Ishikawa (cell line): ENCODE measurements around the gene SHISA5.
A peak's percentile ranks its signal among the peaks of the same experiment; 100 is the strongest.

Source experiments
- CEBPB ChIP-seq: IDR thresholded peaks from 2 replicates; pipeline ENCODE4 v1.6.1; 2012
- CREB1 ChIP-seq: IDR thresholded peaks from 2 replicates; pipeline ENCODE4 v1.6.1; 2012; ENCODE audit warnings: low read depth
- EGR1 ChIP-seq: IDR thresholded peaks from 2 replicates; pipeline ENCODE4 v1.6.1; 2012
- EP300 ChIP-seq: IDR thresholded peaks from 2 replicates; pipeline ENCODE4 v1.6.1; 2012; ENCODE audit warnings: borderline replicate concordance
- FOXM1 ChIP-seq: IDR thresholded peaks from 2 replicates; pipeline ENCODE4 v1.6.1; 2012; ENCODE audit warnings: low read depth, borderline replicate concordance
- NFIC ChIP-seq: IDR thresholded peaks from 2 replicates; pipeline ENCODE4 v1.6.1; 2012
- RAD21 ChIP-seq: IDR thresholded peaks from 2 replicates; pipeline ENCODE4 v1.6.1; 2012; ENCODE audit warnings: low read depth
- TAF1 ChIP-seq: IDR thresholded peaks from 2 replicates; pipeline ENCODE4 v1.6.1; 2012; ENCODE audit warnings: low read depth, mild to moderate bottlenecking
- TCF12 ChIP-seq: IDR thresholded peaks from 2 replicates; pipeline ENCODE4 v1.6.1; 2012; ENCODE audit warnings: low read depth
- TEAD4 ChIP-seq: IDR thresholded peaks from 2 replicates; pipeline ENCODE4 v1.6.1; 2012
- YY1 ChIP-seq: IDR thresholded peaks from 2 replicates; pipeline ENCODE4 v1.6.1; 2012; ENCODE audit warnings: low read depth
- ZBTB7A ChIP-seq: IDR thresholded peaks from 2 replicates; pipeline ENCODE4 v1.6.1; 2012; ENCODE audit warnings: low read depth
- TF ChIP-seq, protein P1 (sequence below): IDR thresholded peaks from 2 replicates; pipeline ENCODE4 v1.6.1; 2012; ENCODE audit warnings: low read depth, mild to moderate bottlenecking
- TF ChIP-seq, protein P2 (sequence below): IDR thresholded peaks from 2 replicates; pipeline ENCODE4 v1.6.1; 2012
- TF ChIP-seq, protein P3 (sequence below): IDR thresholded peaks from 2 replicates; pipeline ENCODE4 v1.6.1; 2012

The SHISA5 gene

DNA sequence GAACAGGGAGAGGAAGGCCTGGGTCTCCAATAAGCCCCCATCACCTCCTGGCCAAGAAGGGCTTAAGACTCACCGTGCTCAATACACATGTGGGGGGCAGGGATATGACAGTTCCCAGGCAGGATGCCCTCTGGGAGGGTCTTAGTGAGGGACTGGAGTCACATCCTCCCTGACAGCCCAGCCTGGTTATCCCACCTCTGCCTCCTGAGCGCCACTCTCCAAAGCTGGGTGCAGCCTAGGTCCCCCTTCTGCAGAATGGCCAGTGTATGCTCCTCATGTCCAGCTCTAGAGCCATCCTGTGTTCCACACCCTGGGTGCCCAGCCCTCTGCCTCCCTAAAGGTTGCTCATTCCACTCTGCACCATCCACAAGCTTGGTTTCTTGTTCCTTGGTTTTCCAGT lies 1.2 kb upstream of the SHISA5 start:
- TF ChIP-seq EP300 = no peak
- no peak for TF ChIP-seq TEAD4
- TF ChIP-seq TAF1 = no peak
- no peak for TF ChIP-seq RAD21
- TF ChIP-seq, protein P1, sequence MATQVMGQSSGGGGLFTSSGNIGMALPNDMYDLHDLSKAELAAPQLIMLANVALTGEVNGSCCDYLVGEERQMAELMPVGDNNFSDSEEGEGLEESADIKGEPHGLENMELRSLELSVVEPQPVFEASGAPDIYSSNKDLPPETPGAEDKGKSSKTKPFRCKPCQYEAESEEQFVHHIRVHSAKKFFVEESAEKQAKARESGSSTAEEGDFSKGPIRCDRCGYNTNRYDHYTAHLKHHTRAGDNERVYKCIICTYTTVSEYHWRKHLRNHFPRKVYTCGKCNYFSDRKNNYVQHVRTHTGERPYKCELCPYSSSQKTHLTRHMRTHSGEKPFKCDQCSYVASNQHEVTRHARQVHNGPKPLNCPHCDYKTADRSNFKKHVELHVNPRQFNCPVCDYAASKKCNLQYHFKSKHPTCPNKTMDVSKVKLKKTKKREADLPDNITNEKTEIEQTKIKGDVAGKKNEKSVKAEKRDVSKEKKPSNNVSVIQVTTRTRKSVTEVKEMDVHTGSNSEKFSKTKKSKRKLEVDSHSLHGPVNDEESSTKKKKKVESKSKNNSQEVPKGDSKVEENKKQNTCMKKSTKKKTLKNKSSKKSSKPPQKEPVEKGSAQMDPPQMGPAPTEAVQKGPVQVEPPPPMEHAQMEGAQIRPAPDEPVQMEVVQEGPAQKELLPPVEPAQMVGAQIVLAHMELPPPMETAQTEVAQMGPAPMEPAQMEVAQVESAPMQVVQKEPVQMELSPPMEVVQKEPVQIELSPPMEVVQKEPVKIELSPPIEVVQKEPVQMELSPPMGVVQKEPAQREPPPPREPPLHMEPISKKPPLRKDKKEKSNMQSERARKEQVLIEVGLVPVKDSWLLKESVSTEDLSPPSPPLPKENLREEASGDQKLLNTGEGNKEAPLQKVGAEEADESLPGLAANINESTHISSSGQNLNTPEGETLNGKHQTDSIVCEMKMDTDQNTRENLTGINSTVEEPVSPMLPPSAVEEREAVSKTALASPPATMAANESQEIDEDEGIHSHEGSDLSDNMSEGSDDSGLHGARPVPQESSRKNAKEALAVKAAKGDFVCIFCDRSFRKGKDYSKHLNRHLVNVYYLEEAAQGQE = no peak
- no peak for TF ChIP-seq NFIC
- TF ChIP-seq CREB1 = no peak
- TF ChIP-seq, protein P2, sequence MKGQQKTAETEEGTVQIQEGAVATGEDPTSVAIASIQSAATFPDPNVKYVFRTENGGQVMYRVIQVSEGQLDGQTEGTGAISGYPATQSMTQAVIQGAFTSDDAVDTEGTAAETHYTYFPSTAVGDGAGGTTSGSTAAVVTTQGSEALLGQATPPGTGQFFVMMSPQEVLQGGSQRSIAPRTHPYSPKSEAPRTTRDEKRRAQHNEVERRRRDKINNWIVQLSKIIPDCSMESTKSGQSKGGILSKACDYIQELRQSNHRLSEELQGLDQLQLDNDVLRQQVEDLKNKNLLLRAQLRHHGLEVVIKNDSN = no peak

DNA sequence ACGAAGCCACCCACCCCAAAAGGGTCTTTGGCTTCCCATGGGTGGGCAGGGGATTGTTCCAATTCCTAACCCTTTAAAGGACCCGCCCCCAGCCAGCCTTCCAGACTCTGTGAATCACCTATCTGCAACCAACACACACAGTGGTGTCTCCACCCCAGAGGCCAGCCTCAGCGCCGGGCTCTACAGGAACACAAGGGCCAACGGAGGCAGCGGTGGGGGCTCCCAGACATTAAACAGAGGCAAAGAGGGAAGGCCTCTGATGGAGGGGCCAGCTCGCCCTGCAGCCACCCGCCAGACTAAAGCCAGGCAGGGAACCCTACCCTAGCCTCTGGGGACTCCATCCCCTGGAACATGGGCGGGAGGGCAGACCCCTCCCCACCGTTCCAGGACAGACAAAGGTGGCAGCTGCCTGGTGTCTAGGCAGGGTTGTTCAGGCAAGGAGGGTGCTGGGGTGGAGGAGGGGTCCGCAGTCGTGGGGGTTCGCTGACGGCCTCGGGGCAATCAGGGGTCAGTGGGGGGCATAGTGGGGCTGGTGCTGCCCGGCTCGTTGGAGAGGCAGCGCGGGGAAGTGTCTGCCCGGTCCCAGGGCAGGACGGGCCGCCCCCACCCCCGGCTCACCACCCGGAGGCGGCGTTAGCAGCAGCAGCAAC lies 448 bp downstream of the SHISA5 start:
- TF ChIP-seq ZBTB7A = peak; percentile 52; the same call in 1 of the 2 replicates
- no peak for TF ChIP-seq RAD21

DNA sequence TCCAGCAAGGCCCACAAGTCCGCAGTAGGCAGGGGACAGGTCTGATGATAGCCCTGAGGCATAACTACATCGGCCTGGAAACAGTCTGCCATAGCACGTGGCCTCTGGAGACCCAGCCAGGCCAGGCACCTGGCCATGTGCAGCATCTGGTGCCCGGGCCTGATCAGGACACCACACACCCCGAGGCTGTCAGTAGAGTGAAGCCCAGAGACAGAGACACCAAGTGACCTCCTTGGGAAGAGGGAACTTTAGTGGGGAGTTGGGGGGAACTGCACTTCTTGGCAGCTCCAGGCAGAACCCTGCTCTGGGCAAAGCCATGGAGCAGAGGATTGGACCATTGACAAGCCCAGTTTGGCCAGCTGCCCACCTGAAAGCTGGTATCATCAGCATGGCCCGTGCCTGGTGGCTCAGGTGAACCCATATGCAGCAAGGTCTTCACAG lies 1.2 kb downstream of the SHISA5 start:
- TF ChIP-seq CEBPB = no peak
- TF ChIP-seq, protein P2 = no peak
- TF ChIP-seq TEAD4 = no peak
- TF ChIP-seq YY1 = no peak
- TF ChIP-seq EGR1 = no peak
- TF ChIP-seq, protein P3, sequence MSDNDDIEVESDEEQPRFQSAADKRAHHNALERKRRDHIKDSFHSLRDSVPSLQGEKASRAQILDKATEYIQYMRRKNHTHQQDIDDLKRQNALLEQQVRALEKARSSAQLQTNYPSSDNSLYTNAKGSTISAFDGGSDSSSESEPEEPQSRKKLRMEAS = no peak
- TF ChIP-seq EP300 = no peak
- no peak for TF ChIP-seq FOXM1
- TF ChIP-seq RAD21 = no peak
- no peak for TF ChIP-seq CREB1
- no peak for TF ChIP-seq TAF1
- TF ChIP-seq, protein P1 = no peak
- no peak for TF ChIP-seq ZBTB7A

DNA sequence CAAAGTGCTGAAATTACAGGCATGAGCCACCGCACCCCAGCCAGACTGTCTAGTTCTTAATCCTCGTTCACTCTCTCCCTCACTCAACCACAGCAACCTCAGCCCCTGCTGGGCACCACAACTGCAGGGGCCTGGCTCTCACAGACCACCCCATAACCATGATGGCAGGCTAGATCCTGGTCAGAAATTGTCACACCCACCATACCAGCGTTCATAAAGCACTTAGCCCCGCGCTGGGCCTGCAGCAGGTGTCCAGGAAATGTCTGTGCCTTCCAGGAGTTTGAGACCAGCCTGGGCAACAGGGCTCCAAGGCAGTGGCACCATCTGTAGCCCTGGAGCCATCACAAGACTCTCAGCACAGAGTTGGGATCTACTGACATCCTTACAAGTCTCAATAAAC lies 1.9 kb downstream of the SHISA5 start:
- TF ChIP-seq TEAD4 (no peak), CEBPB (no peak)

DNA sequence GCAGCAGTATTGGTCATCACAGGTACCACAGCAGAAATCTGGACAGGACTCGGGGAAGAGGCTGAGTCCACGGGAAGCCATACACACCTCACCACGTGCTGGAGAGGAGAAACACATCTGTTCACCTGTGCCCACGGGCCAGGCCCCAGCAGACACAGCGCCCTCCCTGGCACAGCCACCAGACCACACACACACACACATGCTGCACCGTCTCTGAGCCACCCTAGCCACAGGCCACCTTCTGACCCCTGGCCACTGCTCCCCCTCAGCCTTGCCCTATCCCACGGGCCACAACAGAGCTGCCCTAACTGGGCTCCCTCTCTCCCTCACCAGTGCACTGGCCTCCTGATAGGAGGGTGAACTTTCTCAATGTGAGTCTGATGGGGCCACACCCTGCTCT lies 2.8 kb downstream of the SHISA5 start:
- TF ChIP-seq FOXM1 (no peak), CREB1 (no peak), EP300 (no peak), CEBPB (no peak), YY1 (no peak), RAD21 (no peak), TEAD4 (no peak), ZBTB7A (no peak), EGR1 (no peak), TCF12 (no peak), TAF1 (no peak), NFIC (no peak)
- TF ChIP-seq, protein P3 = no peak
- TF ChIP-seq, protein P2 = no peak
- TF ChIP-seq, protein P1 = no peak
